HG03108 (cell line): ENCODE data around the gene SLC7A14.

Experiments used
- ATAC-seq: cut with Tn5 transposase; IDR thresholded peaks from one replicate; pipeline ENCODE4 v1.9.1; 2021; ENCODE audit warnings: moderate library complexity; ENCODE audit not compliant: unreplicated experiment

Gene SLC7A14

GRCh38 chr3:170500462-170500861, 85.4 kb downstream of the SLC7A14 start:
- no peak for ATAC-seq

- ATAC-seq = no peak
These were observed 86.2 kb downstream of the SLC7A14 start for GRCh38 chr3:170499562-170500156.

GRCh38 chr3:170497207-170498095, 88.4 kb downstream of the SLC7A14 start:
- no peak for ATAC-seq

- ATAC-seq = no peak
These were observed 89.1 kb downstream of the SLC7A14 start for GRCh38 chr3:170496868-170497140.

- ATAC-seq = no peak
These were observed 89.6 kb downstream of the SLC7A14 start for GRCh38 chr3:170496026-170496867.

GRCh38 chr3:170494766-170495165, 91.1 kb downstream of the SLC7A14 start:
- ATAC-seq = no peak

- no peak for ATAC-seq
These were observed 92.1 kb downstream of the SLC7A14 start for GRCh38 chr3:170493712-170494182.

- no peak for ATAC-seq
These were observed 94.0 kb downstream of the SLC7A14 start for GRCh38 chr3:170491901-170492300.

GRCh38 chr3:170490828-170491560, 94.9 kb downstream of the SLC7A14 start:
- ATAC-seq = no peak

GRCh38 chr3:170488802-170489201, 97.1 kb downstream of the SLC7A14 start:
- no peak for ATAC-seq

- no peak for ATAC-seq
These were observed 98.8 kb downstream of the SLC7A14 start for GRCh38 chr3:170487031-170487430.

GRCh38 chr3:170486398-170486797, 99.5 kb downstream of the SLC7A14 start:
- ATAC-seq = no peak

- ATAC-seq = no peak
These were observed 100.2 kb downstream of the SLC7A14 start for GRCh38 chr3:170485696-170486095.

- ATAC-seq = no peak
These were observed 100.6 kb downstream of the SLC7A14 start for GRCh38 chr3:170485294-170485693.

GRCh38 chr3:170484869-170485268, 101.0 kb downstream of the SLC7A14 start:
- ATAC-seq = no peak

- ATAC-seq = no peak
These were observed 102.2 kb downstream of the SLC7A14 start for GRCh38 chr3:170483485-170484262.

- ATAC-seq = no peak
These were observed 103.7 kb downstream of the SLC7A14 start for GRCh38 chr3:170482199-170482598.

GRCh38 chr3:170480111-170480510, 105.8 kb downstream of the SLC7A14 start:
- no peak for ATAC-seq

- no peak for ATAC-seq
These were observed 108.5 kb downstream of the SLC7A14 start for GRCh38 chr3:170477395-170477794.

GRCh38 chr3:170476291-170476690, 109.6 kb downstream of the SLC7A14 start:
- ATAC-seq = no peak
